SK-N-SH treated with all-trans-retinoic acid at 6 μM for 48 hours (cell line): ENCODE results near the gene LRP5.

Source experiments
- CSDC2 ChIP-seq: fragments of 250-450 bp; sonication (Bioruptor Pico); IDR thresholded peaks from 2 replicates; pipeline ENCODE4 v1.5.0; 2020; ENCODE audit warnings: mild to moderate bottlenecking, moderate library complexity
- GLIS3 ChIP-seq: fragments of 250-450 bp; sonication (Bioruptor Pico); IDR thresholded peaks from 2 replicates; pipeline ENCODE4 v1.5.0; 2020; ENCODE audit warnings: mild to moderate bottlenecking, moderate library complexity
- PATZ1 ChIP-seq: fragments of 250-450 bp; sonication (Bioruptor Pico); IDR thresholded peaks from 2 replicates; pipeline ENCODE4 v1.8.0; 2020; ENCODE audit warnings: mild to moderate bottlenecking, moderate library complexity, borderline replicate concordance
- ZFP30 ChIP-seq: fragments of 450-650 bp; formaldehyde crosslinking; IDR thresholded peaks from 2 replicates; pipeline ENCODE4 v1.5.0; 2022; ENCODE audit warnings: mild to moderate bottlenecking, moderate library complexity
- TF ChIP-seq, protein P1 (sequence below): fragments of 250-450 bp; sonication (Bioruptor Pico); IDR thresholded peaks from 2 replicates; pipeline ENCODE4 v1.5.1; 2020; ENCODE audit warnings: low read depth, mild to moderate bottlenecking, moderate library complexity

DNA sequence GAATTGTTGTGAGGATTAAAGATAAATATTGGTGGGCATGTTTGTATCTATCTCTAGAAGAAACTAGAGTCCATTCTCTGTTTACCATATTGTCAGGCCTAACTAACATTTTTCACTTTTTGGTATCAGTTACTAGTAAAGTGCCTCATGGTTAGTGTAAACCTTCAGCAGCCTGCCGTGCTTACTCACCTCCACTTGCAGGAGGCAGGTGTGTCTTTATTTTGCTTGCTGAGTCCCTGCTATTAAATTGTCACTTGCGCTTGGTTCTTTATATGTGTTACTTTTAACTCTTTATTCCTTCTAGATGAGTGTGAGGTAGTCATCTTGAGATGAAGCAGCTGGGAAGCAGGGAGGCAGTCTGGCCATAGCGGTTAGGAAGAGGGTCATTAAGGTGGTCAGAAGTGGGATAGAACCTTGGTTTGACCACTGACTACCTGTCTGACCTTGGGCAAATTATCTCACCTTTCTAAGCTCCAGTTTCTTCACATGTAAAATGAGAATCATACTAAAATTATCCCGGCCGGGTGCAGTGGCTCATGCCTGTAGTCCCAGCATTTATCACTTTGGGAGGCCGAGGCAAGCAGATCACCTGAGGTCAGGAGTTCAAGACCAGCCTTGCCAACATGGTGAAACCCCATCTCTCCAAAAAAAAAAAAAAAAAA is 169.3 kb downstream of the LRP5 start:
- TF ChIP-seq, protein P1, sequence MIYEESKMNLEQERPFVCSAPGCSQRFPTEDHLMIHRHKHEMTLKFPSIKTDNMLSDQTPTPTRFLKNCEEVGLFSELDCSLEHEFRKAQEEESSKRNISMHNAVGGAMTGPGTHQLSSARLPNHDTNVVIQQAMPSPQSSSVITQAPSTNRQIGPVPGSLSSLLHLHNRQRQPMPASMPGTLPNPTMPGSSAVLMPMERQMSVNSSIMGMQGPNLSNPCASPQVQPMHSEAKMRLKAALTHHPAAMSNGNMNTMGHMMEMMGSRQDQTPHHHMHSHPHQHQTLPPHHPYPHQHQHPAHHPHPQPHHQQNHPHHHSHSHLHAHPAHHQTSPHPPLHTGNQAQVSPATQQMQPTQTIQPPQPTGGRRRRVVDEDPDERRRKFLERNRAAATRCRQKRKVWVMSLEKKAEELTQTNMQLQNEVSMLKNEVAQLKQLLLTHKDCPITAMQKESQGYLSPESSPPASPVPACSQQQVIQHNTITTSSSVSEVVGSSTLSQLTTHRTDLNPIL (CRISPR knock-in tag), result no peak
- TF ChIP-seq CSDC2 (CRISPR knock-in tag) (no peak), ZFP30 (CRISPR knock-in tag) (no peak), PATZ1 (CRISPR knock-in tag) (no peak), GLIS3 (no peak)
